Natural killer cell (primary cell): Measurements from ENCODE around the gene NPTXR. TPM values are rescaled to one million over a fixed set of nuclear protein-coding genes. Genes with fewer than 3 reads are reported as not detected.

ENCODE experiments used
- ATAC-seq, 3 donors: fragments of 150-1000 bp in 2 of 3; fragments of 200-7000 bp in 1 of 3; cut with Tn5 transposase; 1 replicate in 1 of 3; 2 replicates in 2 of 3; pipeline ENCODE4 v1.10.0; 2021; ENCODE audit warnings: mild to moderate bottlenecking in 2 of 3, moderate library complexity in 2 of 3
- DNase-seq, 2 donors: peaks; one replicate each; pipeline versions ENCODE4 v3.0.0 to v3.0.0-alpha.2; 2013 to 2021; ENCODE audit warnings: mixed read lengths in 1 of 2
- H3K27ac ChIP-seq: one replicate; pipeline ENCODE4 v1.5.1; 2013; ENCODE audit warnings: mild to moderate bottlenecking, low read length
- H3K27me3 ChIP-seq: one replicate; pipeline ENCODE4 v1.6.1; 2013; ENCODE audit warnings: low read length; ENCODE audit not compliant: control insufficient read depth, insufficient read depth
- H3K36me3 ChIP-seq: one replicate; pipeline ENCODE4 v1.6.1; 2013; ENCODE audit warnings: low read length; ENCODE audit not compliant: control insufficient read depth, insufficient read depth
- H3K4me1 ChIP-seq: one replicate; pipeline ENCODE4 v1.6.1; 2013; ENCODE audit warnings: low read length; ENCODE audit not compliant: control insufficient read depth, insufficient read depth
- H3K4me3 ChIP-seq: one replicate; pipeline ENCODE4 v1.5.1; 2013; ENCODE audit warnings: low read length
- H3K9me3 ChIP-seq: one replicate; pipeline ENCODE4 v1.6.1; 2013; ENCODE audit warnings: low read length; ENCODE audit not compliant: control insufficient read depth, insufficient read depth
- H3K27ac Mint-ChIP-seq, 2 donors: one replicate each; pipeline ENCODE4 v1.8.0; 2022; ENCODE audit warnings: mild to moderate bottlenecking in 2 of 2, mixed read lengths in 2 of 2, moderate library complexity in 1 of 2
- H3K27me3 Mint-ChIP-seq, 2 donors: one replicate each; pipeline ENCODE4 v1.8.0; 2022; ENCODE audit warnings: low read depth in 2 of 2, mixed read lengths in 2 of 2
- H3K36me3 Mint-ChIP-seq: one replicate; pipeline ENCODE4 v1.8.0; 2022; ENCODE audit warnings: mixed read lengths
- H3K4me1 Mint-ChIP-seq, 2 donors: one replicate each; pipeline ENCODE4 v1.8.0; 2022; ENCODE audit warnings: mixed read lengths in 2 of 2
- H3K4me3 Mint-ChIP-seq: one replicate; pipeline ENCODE4 v1.8.0; 2022; ENCODE audit warnings: mild to moderate bottlenecking, moderate library complexity, mixed read lengths
- H3K9me3 Mint-ChIP-seq, 2 donors: one replicate each; pipeline ENCODE4 v1.8.0; 2022; ENCODE audit warnings: mixed read lengths in 2 of 2
- WGBS: methylation state at CpG from one replicate; pipeline ENCODE4 v1.1.7; 2013; ENCODE audit warnings: missing lambda C conversion rate; ENCODE audit not compliant: insufficient coverage; 5-methylcytosine and 5-hydroxymethylcytosine counted together
- intact Hi-C: fragments of 100-400 bp; cut with micrococcal nuclease; formaldehyde crosslinking; loops from one replicate; pipeline ENCODE4 v1.14.2; 2022
- total RNA-seq, 4 donors: library from RNA; stranded (reverse); fragments of 120-200 nt in 1 of 4; gene quantifications; one replicate each; pipeline versions ENCODE4 v1.2.3 to v1.2.4, GENCODE V29; 2013 to 2022
- TF ChIP-seq, protein P1 (sequence below): fragments of 200-600 bp; IDR thresholded peaks from one replicate; pipeline ENCODE4 v1.8.0; 2022; ENCODE audit warnings: antibody characterized with exemption

Gene NPTXR
- total RNA-seq, 3 donors from 2014 or later (not counting 1 experiment from before 2014, with no cell fraction given) = 4.8 to 8.2 (median 6.1) TPM

DNA sequence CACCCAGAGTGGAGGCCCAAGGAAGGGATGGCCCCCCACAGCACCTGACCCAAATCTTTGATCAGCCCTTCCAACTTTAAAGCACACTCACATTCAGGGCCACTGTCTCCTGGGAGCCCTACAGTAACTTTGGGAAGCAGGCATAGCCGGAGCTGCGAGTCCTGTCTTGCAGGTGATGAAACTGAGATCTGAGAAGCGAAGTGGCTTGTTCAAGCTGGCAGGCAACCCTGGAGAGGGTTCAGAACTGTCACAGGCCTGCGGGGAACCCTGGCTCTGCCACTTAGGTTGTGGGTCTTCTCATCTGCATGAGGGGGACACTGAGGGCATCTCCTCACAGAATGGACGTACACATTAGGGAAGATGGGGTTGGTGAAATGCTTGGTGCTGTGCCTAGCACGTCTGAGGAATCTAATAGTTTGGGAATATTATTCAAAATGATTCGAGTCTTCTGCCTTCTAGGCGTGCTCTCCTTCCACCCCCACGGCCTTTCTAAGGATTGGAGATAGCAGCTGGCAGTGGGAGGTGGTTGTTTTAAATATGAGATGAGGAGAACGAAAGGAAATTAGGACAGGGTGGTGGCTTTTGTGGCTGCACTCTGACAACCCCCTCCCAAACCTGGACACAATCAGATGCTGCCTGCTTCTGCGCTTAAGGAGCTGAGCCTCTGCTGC, 69.2 kb downstream of the NPTXR start:
- no peak for ATAC-seq
- WGBS = 74% methylated on average over 7 of the region's 11 CpGs
- intact Hi-C loops = no loop called here
- Mint-ChIP-seq H3K36me3 (no peaks in the 10 kb centered on the region), H3K4me3 (no peak overlapping the region), H3K4me1 (peaks cover 0 to 25% of the 10 kb centered on the region in 2 donors), H3K27ac (no peak overlapping the region), H3K27me3 (no peaks in the 10 kb centered on the region), H3K9me3 (no peaks in the 10 kb centered on the region)
- Histone ChIP-seq H3K4me1 (peaks cover 10% of the 10 kb centered on the region), H3K9me3 (no peaks in the 10 kb centered on the region), H3K27me3 (no peaks in the 10 kb centered on the region), H3K27ac (no peak overlapping the region), H3K4me3 (no peak overlapping the region), H3K36me3 (peaks cover 2% of the 10 kb centered on the region)
- DNase-seq = no peak
- TF ChIP-seq, protein P1, sequence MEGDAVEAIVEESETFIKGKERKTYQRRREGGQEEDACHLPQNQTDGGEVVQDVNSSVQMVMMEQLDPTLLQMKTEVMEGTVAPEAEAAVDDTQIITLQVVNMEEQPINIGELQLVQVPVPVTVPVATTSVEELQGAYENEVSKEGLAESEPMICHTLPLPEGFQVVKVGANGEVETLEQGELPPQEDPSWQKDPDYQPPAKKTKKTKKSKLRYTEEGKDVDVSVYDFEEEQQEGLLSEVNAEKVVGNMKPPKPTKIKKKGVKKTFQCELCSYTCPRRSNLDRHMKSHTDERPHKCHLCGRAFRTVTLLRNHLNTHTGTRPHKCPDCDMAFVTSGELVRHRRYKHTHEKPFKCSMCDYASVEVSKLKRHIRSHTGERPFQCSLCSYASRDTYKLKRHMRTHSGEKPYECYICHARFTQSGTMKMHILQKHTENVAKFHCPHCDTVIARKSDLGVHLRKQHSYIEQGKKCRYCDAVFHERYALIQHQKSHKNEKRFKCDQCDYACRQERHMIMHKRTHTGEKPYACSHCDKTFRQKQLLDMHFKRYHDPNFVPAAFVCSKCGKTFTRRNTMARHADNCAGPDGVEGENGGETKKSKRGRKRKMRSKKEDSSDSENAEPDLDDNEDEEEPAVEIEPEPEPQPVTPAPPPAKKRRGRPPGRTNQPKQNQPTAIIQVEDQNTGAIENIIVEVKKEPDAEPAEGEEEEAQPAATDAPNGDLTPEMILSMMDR = no peak

DNA sequence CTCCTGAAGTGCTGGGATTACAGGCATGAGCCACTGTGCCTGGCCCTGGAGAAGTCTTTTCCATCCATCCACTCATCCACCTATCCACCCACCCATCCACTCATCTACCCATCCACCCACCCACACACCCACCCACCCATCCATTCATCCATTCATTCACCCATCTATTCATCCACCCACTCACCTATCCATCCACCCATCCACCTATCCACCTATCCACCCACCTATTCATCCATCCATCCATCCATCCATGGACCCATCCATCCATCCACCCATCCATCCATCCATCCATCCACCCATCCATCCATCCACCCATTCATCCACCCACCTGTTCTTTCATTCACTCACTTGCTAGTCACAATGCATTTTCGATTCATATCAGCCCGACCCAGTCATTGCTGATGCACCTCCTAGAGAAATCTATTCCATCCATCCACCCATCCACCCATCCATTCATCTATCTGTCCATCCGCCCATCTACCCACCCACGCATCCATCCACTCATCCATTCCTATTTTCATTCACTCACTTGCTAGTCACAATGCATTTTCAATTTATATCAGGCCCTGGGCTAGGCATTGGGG, 70.4 kb downstream of the NPTXR start:
- Mint-ChIP-seq H3K4me1 (peaks cover 4 to 31% of the 10 kb centered on the region in 2 donors), H3K36me3 (no peaks in the 10 kb centered on the region), H3K27me3 (no peaks in the 10 kb centered on the region), H3K27ac (no peak overlapping the region), H3K9me3 (no peaks in the 10 kb centered on the region), H3K4me3 (no peak overlapping the region)
- TF ChIP-seq, protein P1 = no peak
- no peaks in the 10 kb centered on the region for H3K27me3 ChIP-seq
- intact Hi-C loops = no loop called here
- no peaks in the 10 kb centered on the region for H3K36me3 ChIP-seq
- WGBS = 93% methylated on average over 4 of the region's 4 CpGs
- ATAC-seq (no peak), DNase-seq (no peak)
- no peak overlapping the region for H3K4me3 ChIP-seq
- H3K4me1 ChIP-seq = peaks cover 10% of the 10 kb centered on the region
- H3K27ac ChIP-seq = no peak overlapping the region
- H3K9me3 ChIP-seq = no peaks in the 10 kb centered on the region

DNA sequence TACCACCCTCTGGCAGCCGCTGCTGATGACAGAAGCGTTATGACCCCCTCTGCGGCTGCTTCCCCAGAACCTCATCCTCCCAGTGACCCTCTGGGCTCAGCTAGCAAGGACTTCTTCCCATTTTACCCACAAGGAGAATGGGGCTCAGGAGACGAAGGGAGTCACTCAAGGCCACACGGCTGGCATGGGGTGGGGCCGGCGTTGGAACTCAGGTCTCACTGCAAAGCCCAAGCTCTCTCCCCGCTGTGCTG, 71.3 kb downstream of the NPTXR start:
- Mint-ChIP-seq H3K9me3 (no peaks in the 10 kb centered on the region), H3K27me3 (no peaks in the 10 kb centered on the region), H3K36me3 (no peaks in the 10 kb centered on the region), H3K27ac (no peak overlapping the region), H3K4me3 (no peak overlapping the region), H3K4me1 (peaks cover 4 to 31% of the 10 kb centered on the region in 2 donors)
- ATAC-seq (no peak), DNase-seq (no peak)
- TF ChIP-seq, protein P1 = no peak
- intact Hi-C loops = no loop called here
- Histone ChIP-seq H3K4me1 (peaks cover 10% of the 10 kb centered on the region), H3K9me3 (no peaks in the 10 kb centered on the region), H3K27me3 (no peaks in the 10 kb centered on the region), H3K27ac (no peak overlapping the region), H3K36me3 (no peaks in the 10 kb centered on the region), H3K4me3 (no peak overlapping the region)
- 95% methylated on average over 8 of the region's 8 CpGs for WGBS
